Stimulated activated naive CD8-positive, alpha-beta T cell treated with anti-CD3 and anti-CD28 coated beads, Interleukin-15, Interleukin-2, amounts not matched to agents 100 U/mL and 50 U/mL, for 24 hours (primary cell): Measurements from ENCODE around the gene MPP7.

Experiments used
- ATAC-seq: fragments of 150-1000 bp; cut with Tn5 transposase; one replicate; pipeline ENCODE4 v1.10.0; 2021
- DNase-seq: peaks from one replicate; pipeline ENCODE4 v3.0.0; 2021

Gene MPP7

GRCh38 chr10:28266449-28267224 lies 36.2 kb downstream of the MPP7 start:
- DNase-seq: no peak
- no peak for ATAC-seq

GRCh38 chr10:28263136-28263857 lies 39.6 kb downstream of the MPP7 start:
- no peak for DNase-seq
- no peak for ATAC-seq

- DNase-seq (no peak), ATAC-seq (peak; percentile 28)
Observed at GRCh38 chr10:28256776-28257175, 46.1 kb downstream of the MPP7 start.

GRCh38 chr10:28254290-28254985 lies 48.4 kb downstream of the MPP7 start:
- DNase-seq (no peak), ATAC-seq (no peak)

- DNase-seq (no peak), ATAC-seq (no peak)
Observed at GRCh38 chr10:28253169-28253785, 49.6 kb downstream of the MPP7 start.
